Prostate gland (tissue), 2 donors: ENCODE results near the gene ACP1.

Source experiments
- CTCF ChIP-seq, 4 experiments: fragments of 200-600 bp in 2 of 4; fragments of 450-650 bp in 2 of 4; sonication (generic) in 2 of 4; IDR thresholded peaks; 1 replicate in 3 of 4; 2 replicates in 1 of 4; pipeline ENCODE4 v1.5.1; 2016 to 2019; ENCODE audit warnings: antibody characterized with exemption in 4 of 4, mild to moderate bottlenecking in 2 of 4, moderate library complexity in 2 of 4
- POLR2A ChIP-seq: fragments of 450-650 bp; IDR thresholded peaks from one replicate; pipeline ENCODE4 v1.6.1; 2016; ENCODE audit warnings: antibody characterized with exemption, mild to moderate bottlenecking
- POLR2AphosphoS5 ChIP-seq: sonication (generic); formaldehyde crosslinking; IDR thresholded peaks from one replicate; pipeline ENCODE4 v1.6.1; 2017; ENCODE audit warnings: antibody characterized with exemption

- TF ChIP-seq CTCF (IDR thresholded peaks at IDR 0.05) (no peak), POLR2A (no peak), POLR2AphosphoS5 (no peak)
These were observed 55.8 kb downstream of the ACP1 start for GRCh38 chr2:320561-320960.
